Fibroblast of skin of back (primary cell): ENCODE results near the gene UBE2B. TPM values are rescaled to one million over a fixed set of nuclear protein-coding genes. Genes with fewer than 3 reads are reported as not detected.
"Not testable (repeated sequence)": the region's sequence is repeated elsewhere in the genome, so short reads cannot be mapped to it uniquely, and the experiment has no call there.

ENCODE experiments used
- DNase-seq: peaks from one replicate; pipeline ENCODE4 v3.0.0-alpha.2; 2013
- polyA plus RNA-seq, 2 experiments: library from polyadenylated mRNA; unstranded; fragments of 120-200 nt; gene quantifications; one replicate each; pipeline ENCODE4 v1.2.1, GENCODE V29; 2013; ENCODE audit not compliant: insufficient read length in 2 of 2

Gene UBE2B
- 120 TPM for polyA plus RNA-seq (2013, experiment 1 of 2; ENCODE audit: insufficient read length)
- 99.7 TPM for polyA plus RNA-seq (2013, experiment 2 of 2; ENCODE audit: insufficient read length)

- DNase-seq, result peak; percentile 100
Observed at GRCh38 chr5:134370871-134371833, at the start of gene UBE2B. UBE2B (plus strand) TSS chr5:134371569; CDS start chr5:134371596, 27 bp downstream.

GRCh38 chr5:134327327-134327726 is 44.0 kb upstream of the UBE2B start:
- no peak for DNase-seq

- DNase-seq, result no peak
Observed at GRCh38 chr5:134328619-134329018, 42.8 kb upstream of the UBE2B start.

GRCh38 chr5:134336833-134337232 is 34.5 kb upstream of the UBE2B start:
- not testable (repeated sequence) for DNase-seq

- DNase-seq, result not testable (repeated sequence)
Observed at GRCh38 chr5:134343500-134343899, 27.9 kb upstream of the UBE2B start.

- DNase-seq, result not testable (repeated sequence)
Observed at GRCh38 chr5:134345476-134345875, 25.9 kb upstream of the UBE2B start.

GRCh38 chr5:134345996-134346395 is 25.4 kb upstream of the UBE2B start:
- no peak for DNase-seq

GRCh38 chr5:134349463-134349862 is 21.9 kb upstream of the UBE2B start:
- no peak for DNase-seq

GRCh38 chr5:134355681-134356080 is 15.7 kb upstream of the UBE2B start:
- no peak for DNase-seq

- no peak for DNase-seq
Observed at GRCh38 chr5:134365604-134366003, 5.8 kb upstream of the UBE2B start.

GRCh38 chr5:134370311-134370870 is 978 bp upstream of the UBE2B start:
- no peak for DNase-seq

GRCh38 chr5:134371834-134372340 is 518 bp downstream of the UBE2B start:
- peak; percentile 61 for DNase-seq

- DNase-seq, result not testable (repeated sequence)
Observed at GRCh38 chr5:134373633-134374032, 2.3 kb downstream of the UBE2B start.

GRCh38 chr5:134374232-134374631 is 2.9 kb downstream of the UBE2B start:
- no peak for DNase-seq

GRCh38 chr5:134380346-134380745 is 9.0 kb downstream of the UBE2B start:
- no peak for DNase-seq

GRCh38 chr5:134382204-134382603 is 10.8 kb downstream of the UBE2B start:
- DNase-seq, result not testable (repeated sequence)

GRCh38 chr5:134383980-134384697 is 12.8 kb downstream of the UBE2B start:
- no peak for DNase-seq

- DNase-seq, result no peak
Observed at GRCh38 chr5:134387443-134387842, 16.1 kb downstream of the UBE2B start.

- no peak for DNase-seq
Observed at GRCh38 chr5:134392301-134392700, 20.9 kb downstream of the UBE2B start.

GRCh38 chr5:134394932-134395331 is 23.6 kb downstream of the UBE2B start:
- DNase-seq, result no peak

GRCh38 chr5:134396274-134396673 is 24.9 kb downstream of the UBE2B start:
- DNase-seq, result no peak

GRCh38 chr5:134397196-134397595 is 25.8 kb downstream of the UBE2B start:
- no peak for DNase-seq
